K562 (cell line): ENCODE results near the gene PTBP3. TPM values are rescaled to one million over a fixed set of nuclear protein-coding genes. Genes with fewer than 3 reads are reported as not detected.

Experiments
- ATAC-seq: fragments of 200-7000 bp; cut with Tn5 transposase; 3 replicates; pipeline ENCODE4 v1.9.1; 2020; ENCODE audit warnings: moderate library complexity
- BruUV-seq: library from RNA; stranded (reverse); fragments of 400-500 nt; replicated peaks from 2 replicates; lab custom pipeline; 2021; lab: Mats Ljungman, UMichigan
- CTCF ChIA-PET: fragments of 300-600 bp; formaldehyde crosslinking; extraction: SDS; loops from one replicate; lab custom pipeline; 2021; ENCODE audit warnings: low intra/inter-chr PET ratio; lab: Yijun Ruan, JAX
- POLR2A ChIA-PET: fragments of 300-600, 350-650 bp; sonication (Branson Sonifier 250); formaldehyde crosslinking; extraction: SDS; loops from one replicate; lab custom pipeline; 2021; ENCODE audit warnings: antibody characterized with exemption, inconsistent platforms; lab: Yijun Ruan, JAX
- DNase-seq, 4 experiments: peaks; one replicate each; pipeline versions ENCODE4 v3.0.0 to v3.0.0-alpha.2; 2011 to 2018; ENCODE audit warnings: low spot score in 3 of 4, mixed read lengths in 3 of 4; ENCODE audit errors: extremely low read depth in 1 of 4
- FAIRE-seq: peaks from 2 replicates; lab custom pipeline; 2011; peaks lifted over from hg19 to GRCh38; lab: Jason Lieb, UNC
- H2AFZ ChIP-seq: 2 replicates; pipeline ENCODE4 v1.6.0; 2011; ENCODE audit warnings: low read depth, low read length, control low read depth, inconsistent platforms
- H3K27ac ChIP-seq: fragments of 200-600 bp; 3 replicates; pipeline ENCODE4 v1.8.0; 2011; ENCODE audit warnings: low read depth, mild to moderate bottlenecking, control low read depth, inconsistent platforms, low read length, moderate library complexity, mixed read lengths; ENCODE audit errors: extremely low read depth
- H3K27me3 ChIP-seq, 2 experiments: fragments of 300-600 bp in 1 of 2; 2 replicates in 1 of 2; 3 replicates in 1 of 2; pipeline versions ENCODE4 v1.6.0 to v1.8.0; 2011; ENCODE audit warnings: inconsistent platforms in 2 of 2, low read length in 2 of 2, mild to moderate bottlenecking in 1 of 2, mixed read lengths in 1 of 2, moderate library complexity in 1 of 2; ENCODE audit not compliant: control insufficient read depth in 2 of 2, insufficient read depth in 2 of 2
- H3K36me3 ChIP-seq: fragments of 300-600 bp; 3 replicates; pipeline ENCODE4 v1.8.0; 2011; ENCODE audit warnings: mild to moderate bottlenecking, low read length, inconsistent platforms; ENCODE audit not compliant: control insufficient read depth, insufficient read depth
- H3K4me1 ChIP-seq, 2 experiments: fragments of 200-600 bp in 1 of 2; replicated peaks in 1 of 2; 2 replicates in 1 of 2; 3 replicates in 1 of 2; pipeline versions ENCODE4 v1.5.1 to v1.8.0; 2011; ENCODE audit warnings: inconsistent platforms in 2 of 2, low read length in 2 of 2, mild to moderate bottlenecking in 1 of 2, mixed read lengths in 1 of 2, moderate library complexity in 1 of 2; ENCODE audit not compliant: control insufficient read depth in 2 of 2, insufficient read depth in 2 of 2
- H3K4me2 ChIP-seq: 2 replicates; pipeline ENCODE4 v1.6.1; 2011; ENCODE audit warnings: low read length, control low read depth, inconsistent platforms, mixed read lengths; ENCODE audit not compliant: insufficient read depth
- H3K4me3 ChIP-seq: fragments of 200-600 bp; sonication (generic), shearing (Covaris generic); 2 replicates; pipeline ENCODE4 v1.5.1; 2016; ENCODE audit warnings: control low read depth, inconsistent platforms
- H3K79me2 ChIP-seq: fragments of 200-600 bp; 3 replicates; pipeline ENCODE4 v1.8.0; 2011; ENCODE audit warnings: low read length, inconsistent platforms; ENCODE audit not compliant: control insufficient read depth, insufficient read depth
- H3K9ac ChIP-seq, 2 experiments: 2 replicates each; pipeline versions ENCODE4 v1.6.0 to v1.6.1; 2011; ENCODE audit warnings: low read depth in 2 of 2, low read length in 2 of 2, control low read depth in 1 of 2, inconsistent platforms in 1 of 2, mild to moderate bottlenecking in 1 of 2, mixed read lengths in 1 of 2; ENCODE audit not compliant: insufficient read depth in 1 of 2
- H3K9me1 ChIP-seq: one replicate; pipeline ENCODE4 v1.6.0; 2011; ENCODE audit warnings: inconsistent platforms, mild to moderate bottlenecking, low read length, moderate library complexity; ENCODE audit not compliant: control insufficient read depth, insufficient read depth
- H3K9me3 ChIP-seq: replicated peaks from 2 replicates; pipeline ENCODE4 v1.5.1; 2011; ENCODE audit warnings: low read depth, low read length, inconsistent platforms; ENCODE audit not compliant: control insufficient read depth, insufficient read depth
- H4K20me1 ChIP-seq: replicated peaks from 2 replicates; pipeline ENCODE4 v1.6.1; 2011; ENCODE audit warnings: low read length, inconsistent platforms, mixed read lengths; ENCODE audit not compliant: control insufficient read depth, insufficient read depth
- FOXK2 ChIP-seq, 2 experiments: fragments of 450-650 bp; IDR thresholded peaks in 1 of 2; conservative IDR thresholded peaks in 1 of 2; 2 replicates each; pipeline ENCODE4 v1.6.1; 2016; ENCODE audit warnings: low read depth in 2 of 2, mild to moderate bottlenecking in 1 of 2
- HMG20B ChIP-seq: fragments of 250-450 bp; sonication (Bioruptor Pico); IDR thresholded peaks from 2 replicates; pipeline ENCODE4 v1.5.0; 2021; ENCODE audit warnings: mild to moderate bottlenecking
- MGA ChIP-seq: fragments of 450-650 bp; IDR thresholded peaks from 2 replicates; pipeline ENCODE4 v1.6.1; 2016; ENCODE audit warnings: mild to moderate bottlenecking, moderate library complexity
- NKRF ChIP-seq: fragments of 450-650 bp; IDR thresholded peaks from 2 replicates; pipeline ENCODE4 v1.6.1; 2016; ENCODE audit warnings: borderline replicate concordance
- RFX1 ChIP-seq: fragments of 450-650 bp; IDR thresholded peaks from 2 replicates; pipeline ENCODE4 v1.6.1; 2016; ENCODE audit warnings: mild to moderate bottlenecking, moderate library complexity
- SMARCC2 ChIP-seq: fragments of 450-650 bp; IDR thresholded peaks from 2 replicates; pipeline ENCODE4 v1.6.1; 2017; ENCODE audit warnings: antibody characterized with exemption, moderate library complexity, mild to moderate bottlenecking, low read depth
- ZNF143 ChIP-seq: sonication (generic); formaldehyde crosslinking; IDR thresholded peaks from 2 replicates; pipeline ENCODE4 v1.9.0; 2022; ENCODE audit warnings: mild to moderate bottlenecking, missing genetic modification reagents
- WGBS: fragments of 100-300 bp; shearing (Covaris generic); methylation state at CpG from one replicate; pipeline ENCODE4 v1.1.6; 2016; ENCODE audit warnings: low coverage, mixed read lengths; ENCODE audit not compliant: insufficient coverage; ENCODE audit errors: missing lambda C conversion rate; 5-methylcytosine and 5-hydroxymethylcytosine counted together
- in situ Hi-C: fragments of 300-500 bp; cut with MboI; formaldehyde crosslinking; loops from 4 replicates; pipeline ENCODE4 v1.15.0; 2018; ENCODE audit warnings: inconsistent platforms, mixed read lengths
- intact Hi-C: fragments of 100-400 bp; cut with micrococcal nuclease; formaldehyde crosslinking; loops from 2 replicates; pipeline ENCODE4 v1.14.2; 2022
- polyA plus RNA-seq, 8 experiments: library from polyadenylated mRNA; depleted of rRNA in 4 of 8; stranded (reverse) in 5 of 8; unstranded in 3 of 8; fragments of >200 nt; fragmentation: Nextera tagmentation in 2 of 8; fragmentation: Illumina TruSeq in 1 of 8; extraction: Ambion mirVana in 2 of 8; extraction: Trizol in 1 of 8; gene quantifications; 2 replicates each; pipeline versions ENCODE4 v1.2.1 to v1.2.3, GENCODE V29; 2011 to 2014; ENCODE audit warnings: inconsistent platforms in 1 of 8, missing spikeins in 1 of 8
- total RNA-seq, 7 experiments: library from RNA; depleted of rRNA in 6 of 7; stranded (reverse); fragments of >200 nt in 6 of 7; fragmentation: Illumina TruSeq in 2 of 7; extraction: Trizol in 2 of 7; gene quantifications; 2 replicates each; pipeline versions ENCODE4 v1.2.1 to v1.2.3, GENCODE V29; 2011 to 2021; ENCODE audit warnings: low replicate concordance in 1 of 7

PTBP3 gene
- total and polyA plus RNA-seq, 9 of the 15 experiments (the other 6 are each of a cell fraction or from before 2014, with no cell fraction given), result 22.4 to 132 (median 68.0) TPM

GRCh38 chr9:112332214-112332613, 1.2 kb downstream of the PTBP3 start:
- Histone ChIP-seq H3K36me3 (peaks cover 13% of the 10 kb centered on the region; the same call in 2 of the 3 replicates), H3K27ac (peak overlapping the region; percentile 96), H3K9me1 (no peaks in the 10 kb centered on the region), H2AFZ (no peak overlapping the region), H3K27me3 (no peaks in the 10 kb centered on the region), H3K4me3 (peak overlapping the region; percentile 90), H3K9me3 (no peaks in the 10 kb centered on the region; the same call in 1 of the 2 replicates), H3K9ac (peak overlapping the region; percentile 78 to 97; a peak in 2 of 4 replicates), H3K4me2 (peak overlapping the region; percentile 83), H4K20me1 (no peaks in the 10 kb centered on the region), H3K4me1 (peaks cover 7% of the 10 kb centered on the region in 2 experiments; a peak in 3 of 5 replicates), H3K79me2 (peaks cover 66% of the 10 kb centered on the region)
- ChIA-PET POLR2A (interaction anchor here (0.6 to 1.5 kb wide), 4 partner anchors 47 to 234 kb away, joined by 3 to 5 read pairs (median 4); no protein-coding TSS in a partner anchor), CTCF (no interaction called here)
- BruUV-seq, result no TSS peak
- no peak for DNase-seq
- in situ Hi-C loops, result no loop called here
- ATAC-seq, result no peak
- peak; percentile 15 for FAIRE-seq
- intact Hi-C loops, result loop anchor here (2.0 to 10.0 kb wide), 6 partner anchors 60 to 437 kb away; partner anchors contain the start of gene UGCG
- 0% methylated on average over 4 of the region's 4 CpGs for WGBS
- TF ChIP-seq RFX1 (peak; percentile 12; the same call in 1 of the 2 replicates), MGA (0 out of 2 replicates have a peak, but pooled peaks have one; percentile 8), ZNF143 (CRISPR knock-in tag) (no peak), SMARCC2 (0 out of 2 replicates have a peak, but pooled peaks have one; percentile 13), FOXK2 (conservative IDR thresholded peaks at IDR 0.05 in 1 of 2, IDR thresholded peaks at IDR 0.05 in 1 of 2; ENCODE audit: low read depth in 2 of 2) (0 out of 4 replicates have a peak, but pooled peaks of 1 of the 2 experiments have one; percentile 12), HMG20B (CRISPR knock-in tag) (no peak), NKRF (peak; percentile 14; the same call in 1 of the 2 replicates)
